Stomach (tissue), 9 donors: ENCODE results near the gene C11orf91. TPM values are rescaled to one million over a fixed set of nuclear protein-coding genes. Genes with fewer than 3 reads are reported as not detected.

Source experiments
- DNase-seq, 2 donors: peaks; one replicate each; pipeline versions ENCODE4 v3.0.0 to v3.0.0-alpha.2; 2013 to 2019
- H3K27ac ChIP-seq, 5 donors: fragments of 200-600 bp in 4 of 5; sonication (generic) in 4 of 5; one replicate each; pipeline ENCODE4 v1.5.1; 2013 to 2019; ENCODE audit warnings: mild to moderate bottlenecking in 1 of 5, moderate library complexity in 1 of 5
- H3K27me3 ChIP-seq, 3 donors: fragments of 200-600 bp; sonication (generic); one replicate each; pipeline ENCODE4 v1.5.1; 2017 to 2019; ENCODE audit warnings: mixed run types in 1 of 3
- H3K36me3 ChIP-seq, 4 donors: fragments of 200-600 bp; sonication (generic); 1 replicate in 3 of 4; 2 replicates in 1 of 4; pipeline ENCODE4 v1.5.1; 2016 to 2019
- H3K4me1 ChIP-seq, 4 donors: fragments of 200-600 bp; sonication (generic); one replicate each; pipeline ENCODE4 v1.5.1; 2016 to 2019
- H3K4me3 ChIP-seq, 4 donors: fragments of 200-600 bp; sonication (generic) in 3 of 4; one replicate each; pipeline ENCODE4 v1.5.1; 2016 to 2019; ENCODE audit warnings: mild to moderate bottlenecking in 1 of 4
- H3K9me3 ChIP-seq, 4 donors: fragments of 200-600 bp; sonication (generic); one replicate each; pipeline ENCODE4 v1.5.1; 2016 to 2019
- EP300 ChIP-seq: sonication (generic); formaldehyde crosslinking; IDR thresholded peaks from one replicate; pipeline ENCODE4 v1.6.1; 2017; ENCODE audit warnings: antibody characterized with exemption
- POLR2A ChIP-seq, 4 donors: fragments of 450-650 bp; IDR thresholded peaks; one replicate each; pipeline ENCODE4 v1.6.1; 2016; ENCODE audit warnings: antibody characterized with exemption in 4 of 4, control low read depth in 2 of 4, mild to moderate bottlenecking in 1 of 4, moderate library complexity in 1 of 4
- POLR2AphosphoS5 ChIP-seq, 3 donors: sonication (generic); formaldehyde crosslinking; IDR thresholded peaks; one replicate each; pipeline ENCODE4 v1.6.1; 2016; ENCODE audit warnings: antibody characterized with exemption in 3 of 3
- WGBS, 5 donors: extraction: QIAGEN DNeasy Blood & Tissue Kit in 3 of 5; methylation state at CpG; one replicate each; pipeline versions ENCODE4 v1.1.5 to v1.1.7; 2013 to 2018; 5-methylcytosine and 5-hydroxymethylcytosine counted together
- intact Hi-C: fragments of 100-400 bp; cut with DNase I; formaldehyde crosslinking; loops from one replicate; pipeline ENCODE4 v1.15.1; 2023; ENCODE audit warnings: low total_unique reads
- polyA plus RNA-seq, 3 donors: library from polyadenylated mRNA; stranded (reverse); fragments of 200-250 nt; gene quantifications; one replicate each; pipeline ENCODE4 v1.2.3, GENCODE V29; 2013
- total RNA-seq, 5 donors: library from RNA; depleted of rRNA; stranded (reverse); fragments of >200 nt; gene quantifications; one replicate each; pipeline versions ENCODE4 v1.1.0 to v1.2.3, GENCODE V29; 2014 to 2016
- TF ChIP-seq, protein P1 (sequence below), 7 experiments: fragments of 450-650 bp in 4 of 7; fragments of 200-600 bp in 3 of 7; sonication (generic) in 3 of 7; IDR thresholded peaks; one replicate each; pipeline ENCODE4 v1.5.1; 2016 to 2019; ENCODE audit warnings: antibody characterized with exemption in 7 of 7, control low read depth in 2 of 7, mild to moderate bottlenecking in 1 of 7
- donor health status: healthy with polysubstance abuse.
- donor health status: Bipolar disorder and iron deficiency.
- donor health status: healthy.

The C11orf91 gene
- total and polyA plus RNA-seq, 8 donors = not detected

DNA sequence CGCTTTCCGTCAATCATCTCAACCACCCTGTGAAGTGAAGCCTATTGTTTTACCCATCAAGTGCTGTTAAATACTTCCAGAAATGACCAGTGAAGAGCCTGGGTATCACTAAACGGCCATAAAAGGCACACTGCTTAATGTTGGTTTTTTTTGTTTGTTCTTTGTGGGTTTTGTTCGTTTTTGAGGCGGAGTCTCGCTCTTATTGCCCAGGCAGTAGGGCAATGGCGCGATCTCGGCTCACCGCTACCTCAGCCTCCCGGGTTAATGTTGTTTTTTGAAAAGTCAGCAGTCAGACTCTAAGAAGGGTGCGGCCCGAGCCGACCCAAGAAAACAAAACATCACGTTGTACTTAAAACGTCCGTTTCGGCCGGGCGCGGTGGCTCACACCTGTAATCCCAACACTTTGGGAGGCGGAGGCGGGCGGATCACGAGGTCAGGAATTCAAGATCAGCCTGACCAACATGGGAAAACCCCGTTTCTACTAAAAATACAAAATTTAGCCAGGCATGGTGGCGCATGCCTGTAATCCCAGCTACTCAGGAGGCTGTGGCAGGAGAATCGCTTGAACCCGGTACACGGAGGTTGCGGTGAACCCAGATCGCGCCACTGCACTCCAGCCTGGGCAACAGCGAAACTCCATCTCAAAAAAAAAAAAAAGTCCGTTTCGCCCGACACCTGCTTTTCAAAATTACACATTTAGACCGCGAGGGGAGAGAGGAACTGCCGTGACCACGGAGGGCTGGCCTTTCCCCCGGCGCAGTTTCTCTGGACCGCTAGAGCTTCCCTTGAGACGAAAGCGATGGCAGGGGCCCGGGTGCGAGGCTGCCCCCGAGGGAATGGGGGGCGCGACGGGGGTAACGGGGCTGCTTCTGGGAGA lies 34.9 kb upstream of the C11orf91 start:
- intact Hi-C loops = no loop called here
- H3K4me3 ChIP-seq = peak overlapping the region; percentile 65 to 93 (median 80)
- H3K27me3 ChIP-seq = no peaks in the 10 kb centered on the region
- peaks cover 27 to 59% (median 49%) of the 10 kb centered on the region in 4 donors for H3K4me1 ChIP-seq
- no peaks in the 10 kb centered on the region for H3K9me3 ChIP-seq
- H3K27ac ChIP-seq = peak overlapping the region; percentile 93 to 98 (median 97)
- TF ChIP-seq EP300 = no peak
- TF ChIP-seq POLR2AphosphoS5 (IDR thresholded peaks at IDR 0.05) = no peak
- TF ChIP-seq POLR2A (IDR thresholded peaks at IDR 0.05) = no peak
- TF ChIP-seq, protein P1, sequence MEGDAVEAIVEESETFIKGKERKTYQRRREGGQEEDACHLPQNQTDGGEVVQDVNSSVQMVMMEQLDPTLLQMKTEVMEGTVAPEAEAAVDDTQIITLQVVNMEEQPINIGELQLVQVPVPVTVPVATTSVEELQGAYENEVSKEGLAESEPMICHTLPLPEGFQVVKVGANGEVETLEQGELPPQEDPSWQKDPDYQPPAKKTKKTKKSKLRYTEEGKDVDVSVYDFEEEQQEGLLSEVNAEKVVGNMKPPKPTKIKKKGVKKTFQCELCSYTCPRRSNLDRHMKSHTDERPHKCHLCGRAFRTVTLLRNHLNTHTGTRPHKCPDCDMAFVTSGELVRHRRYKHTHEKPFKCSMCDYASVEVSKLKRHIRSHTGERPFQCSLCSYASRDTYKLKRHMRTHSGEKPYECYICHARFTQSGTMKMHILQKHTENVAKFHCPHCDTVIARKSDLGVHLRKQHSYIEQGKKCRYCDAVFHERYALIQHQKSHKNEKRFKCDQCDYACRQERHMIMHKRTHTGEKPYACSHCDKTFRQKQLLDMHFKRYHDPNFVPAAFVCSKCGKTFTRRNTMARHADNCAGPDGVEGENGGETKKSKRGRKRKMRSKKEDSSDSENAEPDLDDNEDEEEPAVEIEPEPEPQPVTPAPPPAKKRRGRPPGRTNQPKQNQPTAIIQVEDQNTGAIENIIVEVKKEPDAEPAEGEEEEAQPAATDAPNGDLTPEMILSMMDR (IDR thresholded peaks at IDR 0.05) = no peak
- 0 to 2% (median 1%) methylated on average over 49 to 53 of the region's 53 CpGs for WGBS, 5 donors
- H3K36me3 ChIP-seq = peaks cover 0 to 16% (median 10%) of the 10 kb centered on the region in 4 donors
- peak; percentile 50 to 73 for DNase-seq

DNA sequence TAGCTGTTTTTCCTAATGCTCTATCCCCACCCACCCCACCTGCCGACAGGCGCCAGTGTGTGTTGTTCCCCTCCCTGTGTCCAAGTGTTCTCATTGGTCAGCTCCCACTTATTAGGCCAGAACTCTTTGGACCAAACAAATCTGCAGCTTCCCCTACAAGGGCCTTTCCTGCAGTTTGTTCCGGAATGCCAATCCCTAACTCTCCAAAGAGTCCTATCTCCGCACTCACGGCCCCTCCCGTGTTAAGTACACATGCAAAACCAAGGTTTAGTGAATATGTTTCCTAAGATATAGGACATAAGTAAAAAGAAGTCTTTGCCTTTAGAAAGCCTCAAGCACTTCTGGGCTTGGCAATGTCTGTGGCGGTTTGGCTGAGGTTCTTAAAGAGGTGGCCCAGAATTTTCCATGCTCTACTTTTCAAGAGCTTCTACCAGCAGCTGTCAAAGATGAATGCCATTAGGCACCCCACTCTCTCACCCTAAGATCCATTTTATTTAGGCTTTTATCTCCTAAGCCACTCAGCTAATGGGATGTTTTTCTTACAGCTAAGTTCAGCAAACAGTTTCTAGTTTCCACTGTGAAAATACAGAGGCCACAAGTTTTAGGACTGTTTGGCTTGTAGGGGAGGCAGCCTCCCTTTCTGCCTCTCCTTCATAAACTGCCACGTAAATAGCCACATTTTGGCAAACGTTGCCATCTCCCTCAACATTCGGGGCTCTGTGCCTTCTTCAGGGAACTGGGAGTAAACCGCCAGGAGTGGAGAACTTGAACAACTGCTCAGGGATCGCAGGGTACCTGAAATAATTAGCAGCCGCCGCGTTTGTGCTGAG lies 34.0 kb upstream of the C11orf91 start:
- Histone ChIP-seq H3K4me1 (peaks cover 28 to 67% (median 52%) of the 10 kb centered on the region in 4 donors), H3K9me3 (no peaks in the 10 kb centered on the region), H3K27ac (peak overlapping the region; percentile 93 to 98 (median 97)), H3K4me3 (peak overlapping the region; percentile 65 to 93 (median 80)), H3K36me3 (peaks cover 0 to 22% (median 13%) of the 10 kb centered on the region in 4 donors), H3K27me3 (no peaks in the 10 kb centered on the region)
- TF ChIP-seq POLR2A (IDR thresholded peaks at IDR 0.05) (no peak), POLR2AphosphoS5 (IDR thresholded peaks at IDR 0.05) (peak in 2 of 3 donors; percentile 59 to 66)
- DNase-seq = peak; percentile 55 to 66
- intact Hi-C loops = no loop called here
- WGBS, 5 donors = 9 to 16% (median 10%) methylated on average over 15 of the region's 15 CpGs

DNA sequence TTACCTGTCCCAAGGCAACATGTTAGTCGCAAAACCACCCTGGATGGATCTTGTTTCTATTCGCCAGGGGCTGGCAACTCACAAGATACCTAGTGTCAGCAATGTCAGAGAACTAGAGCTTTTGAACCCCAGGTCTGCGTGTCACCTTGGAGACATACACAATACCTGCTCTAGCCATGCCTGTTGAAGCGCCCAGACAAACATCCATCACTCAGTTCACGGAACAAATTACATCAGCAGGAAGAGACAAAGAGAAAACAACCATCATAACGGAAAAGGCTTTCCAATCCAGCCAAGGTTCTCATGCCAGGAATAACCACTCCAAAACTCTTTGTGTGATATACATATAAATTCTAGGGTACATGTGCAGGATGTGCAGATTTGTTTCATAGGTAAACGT lies 33.4 kb upstream of the C11orf91 start:
- TF ChIP-seq POLR2A (IDR thresholded peaks at IDR 0.05) (no peak), EP300 (no peak), POLR2AphosphoS5 (IDR thresholded peaks at IDR 0.05) (no peak)
- TF ChIP-seq, protein P1 (IDR thresholded peaks at IDR 0.05) = no peak
- peak in 1 of 2 donors; percentile 41 for DNase-seq
- Histone ChIP-seq H3K27ac (peak overlapping the region; percentile 93 to 98 (median 97)), H3K4me1 (peaks cover 28 to 74% (median 56%) of the 10 kb centered on the region in 4 donors), H3K9me3 (no peaks in the 10 kb centered on the region), H3K4me3 (peak overlapping the region; percentile 65 to 93 (median 80)), H3K27me3 (no peaks in the 10 kb centered on the region), H3K36me3 (peaks cover 0 to 22% (median 13%) of the 10 kb centered on the region in 4 donors)
- 50 to 65% (median 62%) methylated on average over 7 of the region's 7 CpGs for WGBS, 5 donors
- intact Hi-C loops = no loop called here

DNA sequence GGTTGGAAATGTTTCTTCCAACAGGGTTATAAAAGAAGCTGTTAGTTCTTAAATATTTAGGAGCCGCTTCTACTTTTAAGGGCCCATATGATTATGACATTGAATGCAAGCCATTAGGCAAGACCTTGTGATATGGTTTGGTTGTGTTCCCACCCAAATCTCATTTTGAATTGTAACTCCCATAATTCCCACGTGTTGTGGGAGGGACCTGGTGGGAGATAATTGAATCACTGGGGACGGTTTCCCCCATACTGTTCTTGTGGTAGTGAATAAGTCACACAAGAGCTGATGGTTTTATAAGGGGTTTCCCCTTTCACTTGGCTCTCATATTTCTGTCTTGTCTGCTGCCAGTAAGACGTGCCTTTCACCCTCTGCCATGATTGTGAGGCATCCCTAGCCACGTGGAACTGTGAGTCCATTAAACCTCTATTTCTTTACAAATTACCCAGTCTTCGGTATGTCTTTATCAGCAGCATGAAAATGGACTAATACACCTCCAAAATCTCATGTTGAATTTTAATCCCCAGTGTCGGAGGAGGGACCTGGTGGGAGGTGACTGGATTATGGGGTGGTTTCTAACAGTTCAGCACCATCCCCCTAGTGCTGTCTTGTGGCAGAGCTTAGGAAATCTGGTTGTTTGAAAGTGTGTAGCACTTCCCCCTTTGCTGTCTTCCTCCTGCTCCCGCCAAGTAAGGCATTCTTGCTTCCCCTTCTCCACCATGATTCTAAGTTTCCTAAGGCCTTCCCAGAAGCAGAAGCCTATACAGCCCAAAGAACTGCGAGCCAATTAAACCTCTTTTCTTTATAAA lies 31.3 kb upstream of the C11orf91 start:
- 58 to 76% (median 69%) methylated on average over 9 of the region's 9 CpGs for WGBS, 5 donors
- TF ChIP-seq POLR2A (IDR thresholded peaks at IDR 0.05) = no peak
- TF ChIP-seq, protein P1 (IDR thresholded peaks at IDR 0.05) = no peak
- no peak for TF ChIP-seq EP300
- TF ChIP-seq POLR2AphosphoS5 (IDR thresholded peaks at IDR 0.05) = no peak
- H3K36me3 ChIP-seq = peaks cover 0 to 22% (median 13%) of the 10 kb centered on the region in 4 donors
- H3K4me3 ChIP-seq = peak overlapping the region in 1 of 4 donors; percentile 65
- peaks cover 28 to 72% (median 52%) of the 10 kb centered on the region in 4 donors for H3K4me1 ChIP-seq
- H3K27ac ChIP-seq = peak overlapping the region in 3 of 5 donors; percentile 51 to 97 (median 93)
- no peaks in the 10 kb centered on the region for H3K9me3 ChIP-seq
- no peak for DNase-seq
- intact Hi-C loops = no loop called here
- H3K27me3 ChIP-seq = no peaks in the 10 kb centered on the region
